Vagina (tissue), 2 donors: ENCODE measurements around the gene TNFRSF14.

Experiments
- POLR2A ChIP-seq, 2 donors: fragments of 450-650 bp; IDR thresholded peaks; one replicate each; pipeline ENCODE4 v1.6.1; 2017; ENCODE audit warnings: antibody characterized with exemption in 2 of 2, mild to moderate bottlenecking in 2 of 2, moderate library complexity in 2 of 2
- POLR2AphosphoS5 ChIP-seq, 2 donors: sonication (generic); formaldehyde crosslinking; IDR thresholded peaks; one replicate each; pipeline ENCODE4 v1.9.0; 2017; ENCODE audit warnings: antibody characterized with exemption in 2 of 2, mild to moderate bottlenecking in 2 of 2, low read depth in 1 of 2; ENCODE audit not compliant: insufficient read depth in 1 of 2
- TF ChIP-seq, protein P1 (sequence below), 3 experiments: fragments of 450-650 bp in 2 of 3; fragments of 200-600 bp in 1 of 3; sonication (generic) in 1 of 3; IDR thresholded peaks; one replicate each; pipeline ENCODE4 v1.5.1; 2017 to 2019; ENCODE audit warnings: antibody characterized with exemption in 3 of 3, mild to moderate bottlenecking in 2 of 3, moderate library complexity in 2 of 3

- no peak for TF ChIP-seq POLR2AphosphoS5 (IDR thresholded peaks at IDR 0.05; ENCODE audit: insufficient read depth in 1 of 2, low read depth in 1 of 2)
- TF ChIP-seq, protein P1, sequence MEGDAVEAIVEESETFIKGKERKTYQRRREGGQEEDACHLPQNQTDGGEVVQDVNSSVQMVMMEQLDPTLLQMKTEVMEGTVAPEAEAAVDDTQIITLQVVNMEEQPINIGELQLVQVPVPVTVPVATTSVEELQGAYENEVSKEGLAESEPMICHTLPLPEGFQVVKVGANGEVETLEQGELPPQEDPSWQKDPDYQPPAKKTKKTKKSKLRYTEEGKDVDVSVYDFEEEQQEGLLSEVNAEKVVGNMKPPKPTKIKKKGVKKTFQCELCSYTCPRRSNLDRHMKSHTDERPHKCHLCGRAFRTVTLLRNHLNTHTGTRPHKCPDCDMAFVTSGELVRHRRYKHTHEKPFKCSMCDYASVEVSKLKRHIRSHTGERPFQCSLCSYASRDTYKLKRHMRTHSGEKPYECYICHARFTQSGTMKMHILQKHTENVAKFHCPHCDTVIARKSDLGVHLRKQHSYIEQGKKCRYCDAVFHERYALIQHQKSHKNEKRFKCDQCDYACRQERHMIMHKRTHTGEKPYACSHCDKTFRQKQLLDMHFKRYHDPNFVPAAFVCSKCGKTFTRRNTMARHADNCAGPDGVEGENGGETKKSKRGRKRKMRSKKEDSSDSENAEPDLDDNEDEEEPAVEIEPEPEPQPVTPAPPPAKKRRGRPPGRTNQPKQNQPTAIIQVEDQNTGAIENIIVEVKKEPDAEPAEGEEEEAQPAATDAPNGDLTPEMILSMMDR (IDR thresholded peaks at IDR 0.05) = no peak
- no peak for TF ChIP-seq POLR2A (IDR thresholded peaks at IDR 0.05)
Observed at GRCh38 chr1:2564815-2565374, 8.7 kb downstream of the TNFRSF14 start.
